Suprapubic skin (tissue), 4 donors: ENCODE results near the gene P4HA2. TPM values are rescaled to one million over a fixed set of nuclear protein-coding genes. Genes with fewer than 3 reads are reported as not detected.

Source experiments
- DNase-seq, 2 donors: peaks; one replicate each; pipeline ENCODE4 v3.0.0-alpha.2; 2019; ENCODE audit warnings: low spot score in 2 of 2
- H3K27ac ChIP-seq: fragments of 200-600 bp; sonication (generic); one replicate; pipeline ENCODE4 v1.5.1; 2019
- H3K27me3 ChIP-seq: fragments of 200-600 bp; sonication (generic); one replicate; pipeline ENCODE4 v1.5.1; 2019
- H3K36me3 ChIP-seq: fragments of 200-600 bp; sonication (generic); one replicate; pipeline ENCODE4 v1.5.1; 2019
- H3K4me1 ChIP-seq: fragments of 200-600 bp; sonication (generic); one replicate; pipeline ENCODE4 v1.5.1; 2019
- H3K4me3 ChIP-seq: fragments of 200-600 bp; sonication (generic); one replicate; pipeline ENCODE4 v1.5.1; 2019; ENCODE audit warnings: mild to moderate bottlenecking
- H3K9me3 ChIP-seq: fragments of 200-600 bp; sonication (generic); one replicate; pipeline ENCODE4 v1.5.1; 2019
- EP300 ChIP-seq: sonication (generic); formaldehyde crosslinking; IDR thresholded peaks from one replicate; pipeline ENCODE4 v1.6.1; 2017; ENCODE audit warnings: antibody characterized with exemption
- POLR2A ChIP-seq, 2 donors: fragments of 450-650 bp; IDR thresholded peaks; one replicate each; pipeline ENCODE4 v1.6.1; 2017; ENCODE audit warnings: antibody characterized with exemption in 2 of 2, mild to moderate bottlenecking in 2 of 2, moderate library complexity in 2 of 2
- POLR2AphosphoS5 ChIP-seq, 3 donors: sonication (generic); formaldehyde crosslinking; IDR thresholded peaks; one replicate each; pipeline ENCODE4 v1.6.1; 2017; ENCODE audit warnings: antibody characterized with exemption in 3 of 3
- WGBS: methylation state at CpG from one replicate; pipeline ENCODE4 v1.1.5; 2018; 5-methylcytosine and 5-hydroxymethylcytosine counted together
- total RNA-seq, 4 donors: library from RNA; depleted of rRNA; stranded (reverse); fragments of >200 nt; gene quantifications; one replicate each; pipeline ENCODE4 v1.1.0, GENCODE V29; 2016
- TF ChIP-seq, protein P1 (sequence below), 2 donors: fragments of 200-600 bp in 1 of 2; fragments of 450-650 bp in 1 of 2; sonication (generic) in 1 of 2; IDR thresholded peaks; one replicate each; pipeline ENCODE4 v1.5.1; 2016 to 2019; ENCODE audit warnings: antibody characterized with exemption in 2 of 2, mild to moderate bottlenecking in 1 of 2, moderate library complexity in 1 of 2

The P4HA2 gene
- total RNA-seq, result 10 to 100 TPM; 23.9 to 42.0 (median 30.9) TPM

DNA sequence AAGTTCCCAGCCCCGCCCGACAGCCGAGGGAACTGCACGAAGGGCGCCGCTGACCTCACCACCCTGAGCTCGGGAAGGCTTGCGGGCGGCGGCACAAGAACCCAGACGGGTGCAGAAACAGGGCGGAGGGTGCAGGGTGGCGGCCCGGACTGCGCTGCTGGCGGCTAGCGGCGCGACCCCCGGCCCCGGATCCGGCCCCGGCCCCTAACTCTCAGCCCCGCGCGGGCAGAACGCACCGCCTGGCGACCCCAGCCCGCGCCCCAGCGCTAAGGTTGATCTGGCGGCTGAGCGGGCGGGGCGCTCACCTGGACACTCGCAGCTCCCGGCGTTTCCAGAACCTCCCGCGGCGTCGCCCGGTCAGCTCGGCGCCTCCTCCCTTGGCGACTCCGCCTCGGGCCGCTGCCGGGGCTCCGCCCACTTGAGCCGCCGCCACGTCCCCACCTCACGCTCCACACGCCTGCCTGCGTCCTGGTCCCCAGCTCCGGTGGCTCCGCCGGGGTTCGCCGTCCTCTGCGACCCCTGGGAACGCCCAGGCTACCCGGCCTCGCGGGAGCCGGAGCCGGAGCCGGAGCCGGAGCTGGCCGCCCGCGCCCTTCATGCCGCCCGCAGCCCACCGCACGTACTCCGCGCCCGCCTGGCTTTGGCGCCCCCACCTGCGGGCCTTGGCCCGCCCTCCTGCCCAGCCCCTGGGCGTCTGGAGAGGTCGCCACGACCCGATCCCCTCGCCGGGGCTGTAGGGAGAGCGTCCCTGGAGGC is at the start of gene P4HA2:
Gene P4HA2 (minus strand): TSS at position 369 of the 756 bp plus-strand sequence. CDS start 9,227 bp downstream, outside the sequence.
- Histone ChIP-seq H3K27me3 (no peaks in the 10 kb centered on the region), H3K36me3 (no peaks in the 10 kb centered on the region), H3K9me3 (no peaks in the 10 kb centered on the region), H3K4me3 (peak within 1 kb of the TSS; percentile 79), H3K27ac (peak within 1 kb of the TSS; percentile 91), H3K4me1 (peaks cover 56% of the 10 kb centered on the region)
- no peak for TF ChIP-seq POLR2AphosphoS5 (IDR thresholded peaks at IDR 0.05)
- TF ChIP-seq, protein P1, sequence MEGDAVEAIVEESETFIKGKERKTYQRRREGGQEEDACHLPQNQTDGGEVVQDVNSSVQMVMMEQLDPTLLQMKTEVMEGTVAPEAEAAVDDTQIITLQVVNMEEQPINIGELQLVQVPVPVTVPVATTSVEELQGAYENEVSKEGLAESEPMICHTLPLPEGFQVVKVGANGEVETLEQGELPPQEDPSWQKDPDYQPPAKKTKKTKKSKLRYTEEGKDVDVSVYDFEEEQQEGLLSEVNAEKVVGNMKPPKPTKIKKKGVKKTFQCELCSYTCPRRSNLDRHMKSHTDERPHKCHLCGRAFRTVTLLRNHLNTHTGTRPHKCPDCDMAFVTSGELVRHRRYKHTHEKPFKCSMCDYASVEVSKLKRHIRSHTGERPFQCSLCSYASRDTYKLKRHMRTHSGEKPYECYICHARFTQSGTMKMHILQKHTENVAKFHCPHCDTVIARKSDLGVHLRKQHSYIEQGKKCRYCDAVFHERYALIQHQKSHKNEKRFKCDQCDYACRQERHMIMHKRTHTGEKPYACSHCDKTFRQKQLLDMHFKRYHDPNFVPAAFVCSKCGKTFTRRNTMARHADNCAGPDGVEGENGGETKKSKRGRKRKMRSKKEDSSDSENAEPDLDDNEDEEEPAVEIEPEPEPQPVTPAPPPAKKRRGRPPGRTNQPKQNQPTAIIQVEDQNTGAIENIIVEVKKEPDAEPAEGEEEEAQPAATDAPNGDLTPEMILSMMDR (IDR thresholded peaks at IDR 0.05), result peak in 1 of 2 donors; percentile 31
- TF ChIP-seq EP300, result no peak
- TF ChIP-seq POLR2A (IDR thresholded peaks at IDR 0.05), result no peak
- WGBS, result no CpG with 5 or more reads among the region's 92 CpGs
- DNase-seq, result peak; percentile 86 to 89

- DNase-seq, result peak in 1 of 2 donors; percentile 3
- TF ChIP-seq, protein P1 (IDR thresholded peaks at IDR 0.05), result no peak
- TF ChIP-seq EP300 (no peak), POLR2A (IDR thresholded peaks at IDR 0.05) (no peak), POLR2AphosphoS5 (IDR thresholded peaks at IDR 0.05) (no peak)
- Histone ChIP-seq H3K27ac (no peak overlapping the region), H3K27me3 (no peaks in the 10 kb centered on the region), H3K36me3 (peaks cover 5% of the 10 kb centered on the region), H3K9me3 (no peaks in the 10 kb centered on the region), H3K4me3 (no peak overlapping the region), H3K4me1 (peaks cover 6% of the 10 kb centered on the region)
- WGBS, result 82% methylated on average over 6 of the region's 6 CpGs
Measured at GRCh38 chr5:132277256-132277655, 49.6 kb upstream of the P4HA2 start.

DNA sequence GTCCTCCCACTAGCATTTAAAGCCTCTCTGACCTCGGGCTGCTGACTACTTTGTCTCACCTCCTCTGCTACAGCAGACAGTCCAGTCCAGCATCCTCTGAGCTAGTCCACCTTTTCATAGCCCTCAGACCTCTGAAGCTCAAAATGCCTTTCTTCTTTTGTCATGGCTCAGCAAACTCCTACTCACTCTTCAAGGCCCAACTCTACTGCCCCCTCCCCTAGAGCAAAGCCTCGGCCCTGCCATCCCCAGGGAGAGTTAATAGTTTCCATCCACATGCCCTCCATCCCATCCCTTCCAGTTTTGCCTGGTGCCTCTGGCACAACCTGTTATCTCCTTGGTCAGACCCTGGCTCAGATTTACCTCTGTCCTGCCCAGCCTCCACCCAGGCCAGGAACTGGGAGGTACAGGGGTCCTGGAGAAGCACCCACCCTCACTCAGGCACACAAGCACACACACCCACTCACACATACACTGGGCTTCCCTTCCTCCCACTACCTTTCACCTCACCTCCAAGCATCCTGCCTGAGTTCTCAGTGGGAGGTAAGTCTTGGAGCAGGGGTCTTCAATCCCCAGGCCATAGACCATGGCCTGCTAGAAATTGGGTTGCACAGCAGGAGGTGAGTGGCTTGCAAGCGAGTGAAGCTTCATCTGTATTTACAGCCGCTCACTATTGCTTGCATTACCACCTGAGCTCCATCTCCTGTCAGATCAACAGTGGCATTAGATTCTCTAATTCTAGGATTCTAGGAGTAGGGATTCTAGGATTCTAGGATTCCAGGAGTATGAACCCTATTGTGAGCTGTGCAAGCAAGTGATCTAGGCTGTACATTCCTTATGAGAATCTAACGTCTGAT is 47.9 kb upstream of the P4HA2 start:
- Histone ChIP-seq H3K36me3 (peaks cover 21% of the 10 kb centered on the region), H3K27me3 (no peaks in the 10 kb centered on the region), H3K27ac (no peak overlapping the region), H3K4me1 (peaks cover 6% of the 10 kb centered on the region), H3K4me3 (no peak overlapping the region), H3K9me3 (no peaks in the 10 kb centered on the region)
- TF ChIP-seq POLR2A (IDR thresholded peaks at IDR 0.05) (no peak), EP300 (no peak), POLR2AphosphoS5 (IDR thresholded peaks at IDR 0.05) (no peak)
- TF ChIP-seq, protein P1 (IDR thresholded peaks at IDR 0.05), result no peak
- no peak for DNase-seq
- 84% methylated on average over 5 of the region's 5 CpGs for WGBS

DNA sequence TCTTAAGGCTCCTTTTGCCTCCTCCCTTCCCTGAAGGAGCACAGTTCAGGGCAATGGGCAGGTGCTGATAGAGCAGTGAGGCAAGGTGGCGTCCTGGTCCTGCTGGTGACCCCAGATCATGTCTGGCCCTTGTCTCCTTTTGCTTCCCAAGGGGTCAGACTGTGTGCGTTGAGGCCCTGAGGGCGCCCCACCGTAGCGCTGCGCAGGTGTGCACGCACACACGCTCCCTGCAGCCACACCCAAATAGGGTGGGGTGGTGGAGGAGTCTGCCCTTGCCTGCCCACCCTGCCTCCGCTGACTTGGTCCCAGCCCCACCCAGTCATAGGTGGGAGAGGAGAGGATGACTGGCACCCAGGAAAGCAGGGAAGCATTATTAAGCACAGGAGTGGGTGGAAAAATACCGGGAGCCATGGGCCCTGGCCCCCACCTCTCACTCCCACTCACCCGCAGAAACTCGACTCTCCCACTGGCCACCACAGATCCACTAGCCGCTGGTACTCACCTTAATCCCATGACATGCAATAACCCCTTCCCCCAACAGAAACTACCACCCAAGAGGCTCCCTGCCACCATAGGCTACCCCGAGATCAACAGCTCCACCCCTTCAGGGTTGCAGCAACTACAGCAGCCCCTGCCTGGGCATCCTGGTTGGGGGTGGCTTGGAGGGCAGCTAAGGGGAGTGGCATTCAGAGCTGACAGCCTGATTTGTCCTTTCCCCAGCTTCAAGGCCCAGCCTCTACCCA is 46.6 kb upstream of the P4HA2 start:
- TF ChIP-seq POLR2AphosphoS5 (IDR thresholded peaks at IDR 0.05) (no peak), POLR2A (IDR thresholded peaks at IDR 0.05) (no peak), EP300 (no peak)
- TF ChIP-seq, protein P1 (IDR thresholded peaks at IDR 0.05), result no peak
- Histone ChIP-seq H3K27me3 (no peaks in the 10 kb centered on the region), H3K27ac (no peak overlapping the region), H3K36me3 (peaks cover 28% of the 10 kb centered on the region), H3K9me3 (no peaks in the 10 kb centered on the region), H3K4me3 (no peak overlapping the region), H3K4me1 (peaks cover 10% of the 10 kb centered on the region)
- WGBS, result 64% methylated on average over 6 of the region's 14 CpGs
- DNase-seq, result no peak
